Hindlimb muscle (tissue), 1 donor: ENCODE data around the gene CSNK1D. TPM values are rescaled to one million over a fixed set of nuclear protein-coding genes. Genes with fewer than 3 reads are reported as not detected.

ENCODE experiments used
- DNase-seq: peaks from one replicate; pipeline ENCODE4 v3.0.0-alpha.2; 2013
- polyA plus RNA-seq: library from polyadenylated mRNA; unstranded; fragments of 120-200 nt; gene quantifications from one replicate; pipeline ENCODE4 v1.2.1, GENCODE V29; 2013; ENCODE audit not compliant: insufficient read length

The CSNK1D gene
- polyA plus RNA-seq, 1 donor: 81.9 TPM

- DNase-seq: no peak
These were observed 34.9 kb downstream of the CSNK1D start for GRCh38 chr17:82238472-82239201.

GRCh38 chr17:82237746-82238471, 35.6 kb downstream of the CSNK1D start:
- no peak for DNase-seq

GRCh38 chr17:82237083-82237745, 36.3 kb downstream of the CSNK1D start:
- DNase-seq: no peak

GRCh38 chr17:82236142-82236971, 37.1 kb downstream of the CSNK1D start:
- DNase-seq: no peak

- DNase-seq: no peak
These were observed 37.7 kb downstream of the CSNK1D start for GRCh38 chr17:82235775-82236141.

GRCh38 chr17:82235056-82235774, 38.3 kb downstream of the CSNK1D start:
- DNase-seq: no peak

GRCh38 chr17:82234211-82235055, 39.1 kb downstream of the CSNK1D start:
- DNase-seq: no peak

GRCh38 chr17:82232876-82233785, 40.4 kb downstream of the CSNK1D start:
- DNase-seq: no peak

GRCh38 chr17:82232322-82232820, 41.1 kb downstream of the CSNK1D start:
- no peak for DNase-seq

GRCh38 chr17:82231562-82232321, 41.8 kb downstream of the CSNK1D start:
- no peak for DNase-seq

- DNase-seq: no peak
These were observed 42.3 kb downstream of the CSNK1D start for GRCh38 chr17:82231312-82231561.

- peak; percentile 75 for DNase-seq
These were observed 42.7 kb downstream of the CSNK1D start for GRCh38 chr17:82230609-82231311.

- DNase-seq: no peak
These were observed 43.5 kb downstream of the CSNK1D start for GRCh38 chr17:82229698-82230608.

- peak; percentile 71 for DNase-seq
These were observed 44.4 kb downstream of the CSNK1D start, which contains the start of gene SLC16A3 for GRCh38 chr17:82228842-82229697. TSS of gene SLC16A3 (plus strand) at chr17:82229042. CDS start at chr17:82236009, 6,967 bp downstream.

GRCh38 chr17:82228278-82228841, 45.1 kb downstream of the CSNK1D start:
- DNase-seq: no peak
